Skeletal muscle satellite cell (primary cell): ENCODE data around the gene SCAMP1.
"Not testable (repeated sequence)": the region's sequence is repeated elsewhere in the genome, so short reads cannot be mapped to it uniquely, and the experiment has no call there.

Source experiments
- H3K27me3 ChIP-seq: 2 replicates; pipeline ENCODE4 v1.7.0; 2013; ENCODE audit warnings: low read length; ENCODE audit not compliant: control insufficient read depth, insufficient read depth
- H3K36me3 ChIP-seq: 2 replicates; pipeline ENCODE4 v1.7.0; 2013; ENCODE audit warnings: mild to moderate bottlenecking, control low read depth, low read length; ENCODE audit not compliant: insufficient read depth
- H3K4me1 ChIP-seq: 2 replicates; pipeline ENCODE4 v1.7.0; 2013; ENCODE audit warnings: low read length; ENCODE audit not compliant: control insufficient read depth, insufficient read depth
- H3K4me2 ChIP-seq: 2 replicates; pipeline ENCODE4 v1.7.0; 2013; ENCODE audit warnings: mild to moderate bottlenecking, low read length
- H3K4me3 ChIP-seq: 2 replicates; pipeline ENCODE4 v1.7.0; 2013; ENCODE audit warnings: low read length
- H3K9ac ChIP-seq: 2 replicates; pipeline ENCODE4 v1.7.0; 2013; ENCODE audit warnings: mild to moderate bottlenecking, low read depth, low read length, moderate library complexity
- H3K9me3 ChIP-seq: replicated peaks from 2 replicates; pipeline ENCODE4 v1.7.0; 2013; ENCODE audit warnings: mild to moderate bottlenecking, control low read depth, low read length

Gene SCAMP1

GRCh38 chr5:78433972-78434371 is 73.6 kb downstream of the SCAMP1 start:
- H3K9ac ChIP-seq = no peak overlapping the region
- H3K27me3 ChIP-seq = no peaks in the 10 kb centered on the region
- no peaks in the 10 kb centered on the region for H3K4me1 ChIP-seq
- no peak overlapping the region for H3K4me2 ChIP-seq
- no peaks in the 10 kb centered on the region for H3K9me3 ChIP-seq
- H3K4me3 ChIP-seq = no peak overlapping the region
- no peaks in the 10 kb centered on the region for H3K36me3 ChIP-seq

- H3K4me3 ChIP-seq = no peak overlapping the region
These were observed 87.5 kb downstream of the SCAMP1 start for GRCh38 chr5:78447775-78448424.

GRCh38 chr5:78449103-78449502 is 88.7 kb downstream of the SCAMP1 start:
- Histone ChIP-seq H3K36me3 (no peaks in the 10 kb centered on the region), H3K4me2 (no peak overlapping the region), H3K4me3 (no peak overlapping the region), H3K27me3 (no peaks in the 10 kb centered on the region), H3K9me3 (no peaks in the 10 kb centered on the region), H3K9ac (no peak overlapping the region), H3K4me1 (no peaks in the 10 kb centered on the region)

More at GRCh38 chr5:78447775-78448424, 87.5 kb downstream of the SCAMP1 start:
- Histone ChIP-seq H3K36me3 (no peaks in the 10 kb centered on the region), H3K9me3 (no peaks in the 10 kb centered on the region), H3K27me3 (no peaks in the 10 kb centered on the region), H3K9ac (no peak overlapping the region), H3K4me1 (no peaks in the 10 kb centered on the region), H3K4me2 (no peak overlapping the region)

GRCh38 chr5:78457507-78457906 is 97.1 kb downstream of the SCAMP1 start:
- not testable (repeated sequence) for H3K4me2 ChIP-seq, H3K4me1 ChIP-seq, H3K27me3 ChIP-seq, H3K36me3 ChIP-seq, H3K9me3 ChIP-seq, H3K4me3 ChIP-seq, H3K9ac ChIP-seq

GRCh38 chr5:78458843-78459242 is 98.4 kb downstream of the SCAMP1 start:
- Histone ChIP-seq H3K27me3 (no peaks in the 10 kb centered on the region), H3K4me3 (no peak overlapping the region), H3K9ac (no peak overlapping the region), H3K36me3 (no peaks in the 10 kb centered on the region), H3K9me3 (no peaks in the 10 kb centered on the region), H3K4me2 (no peak overlapping the region), H3K4me1 (no peaks in the 10 kb centered on the region)

- Histone ChIP-seq H3K27me3 (no peaks in the 10 kb centered on the region), H3K9me3 (no peaks in the 10 kb centered on the region), H3K9ac (no peak overlapping the region), H3K4me1 (no peaks in the 10 kb centered on the region), H3K4me2 (no peak overlapping the region), H3K4me3 (no peak overlapping the region), H3K36me3 (peaks cover 2% of the 10 kb centered on the region)
These were observed 106.7 kb downstream of the SCAMP1 start for GRCh38 chr5:78467140-78467539.

- H3K4me2 ChIP-seq = no peak overlapping the region
These were observed 107.4 kb downstream of the SCAMP1 start for GRCh38 chr5:78467752-78468357.

GRCh38 chr5:78471896-78472295 is 111.5 kb downstream of the SCAMP1 start:
- H3K9ac ChIP-seq = no peak overlapping the region
- H3K27me3 ChIP-seq = no peaks in the 10 kb centered on the region
- H3K4me1 ChIP-seq = no peaks in the 10 kb centered on the region
- H3K36me3 ChIP-seq = no peaks in the 10 kb centered on the region
- no peaks in the 10 kb centered on the region for H3K9me3 ChIP-seq
- H3K4me3 ChIP-seq = no peak overlapping the region
- no peak overlapping the region for H3K4me2 ChIP-seq

More at GRCh38 chr5:78467752-78468357, 107.4 kb downstream of the SCAMP1 start:
- H3K36me3 ChIP-seq = peaks cover 2% of the 10 kb centered on the region
- H3K9me3 ChIP-seq = no peaks in the 10 kb centered on the region
- H3K4me1 ChIP-seq = no peaks in the 10 kb centered on the region
- H3K4me3 ChIP-seq = no peak overlapping the region
- no peaks in the 10 kb centered on the region for H3K27me3 ChIP-seq
- H3K9ac ChIP-seq = no peak overlapping the region

- H3K27me3 ChIP-seq = no peaks in the 10 kb centered on the region
- no peak overlapping the region for H3K4me2 ChIP-seq
- no peak overlapping the region for H3K4me3 ChIP-seq
- no peak overlapping the region for H3K9ac ChIP-seq
- no peaks in the 10 kb centered on the region for H3K9me3 ChIP-seq
- no peaks in the 10 kb centered on the region for H3K4me1 ChIP-seq
- H3K36me3 ChIP-seq = no peaks in the 10 kb centered on the region
These were observed 112.2 kb downstream of the SCAMP1 start for GRCh38 chr5:78472469-78473106.

GRCh38 chr5:78473751-78474150 is 113.3 kb downstream of the SCAMP1 start:
- Histone ChIP-seq H3K4me1 (peaks cover 3% of the 10 kb centered on the region), H3K4me2 (no peak overlapping the region), H3K9me3 (no peaks in the 10 kb centered on the region), H3K36me3 (no peaks in the 10 kb centered on the region), H3K4me3 (no peak overlapping the region), H3K27me3 (no peaks in the 10 kb centered on the region), H3K9ac (no peak overlapping the region)

GRCh38 chr5:78475370-78475769 is 115.0 kb downstream of the SCAMP1 start:
- H3K4me1 ChIP-seq = peaks cover 3% of the 10 kb centered on the region
- no peaks in the 10 kb centered on the region for H3K36me3 ChIP-seq
- no peaks in the 10 kb centered on the region for H3K9me3 ChIP-seq
- no peak overlapping the region for H3K9ac ChIP-seq
- no peaks in the 10 kb centered on the region for H3K27me3 ChIP-seq
- H3K4me3 ChIP-seq = no peak overlapping the region
- no peak overlapping the region for H3K4me2 ChIP-seq

GRCh38 chr5:78476795-78477194 is 116.4 kb downstream of the SCAMP1 start:
- Histone ChIP-seq H3K36me3 (no peaks in the 10 kb centered on the region), H3K9me3 (no peaks in the 10 kb centered on the region), H3K4me2 (no peak overlapping the region), H3K4me1 (peaks cover 3% of the 10 kb centered on the region), H3K4me3 (no peak overlapping the region), H3K9ac (no peak overlapping the region), H3K27me3 (no peaks in the 10 kb centered on the region)
